ENCODE measurements around the gene MRPL11. TPM values are rescaled to one million over a fixed set of nuclear protein-coding genes. Genes with fewer than 3 reads are reported as not detected.

MRPL11 gene
- total and polyA plus RNA-seq, 4 donors, result 18.0 to 45.6 (median 32.3) TPM

DNA sequence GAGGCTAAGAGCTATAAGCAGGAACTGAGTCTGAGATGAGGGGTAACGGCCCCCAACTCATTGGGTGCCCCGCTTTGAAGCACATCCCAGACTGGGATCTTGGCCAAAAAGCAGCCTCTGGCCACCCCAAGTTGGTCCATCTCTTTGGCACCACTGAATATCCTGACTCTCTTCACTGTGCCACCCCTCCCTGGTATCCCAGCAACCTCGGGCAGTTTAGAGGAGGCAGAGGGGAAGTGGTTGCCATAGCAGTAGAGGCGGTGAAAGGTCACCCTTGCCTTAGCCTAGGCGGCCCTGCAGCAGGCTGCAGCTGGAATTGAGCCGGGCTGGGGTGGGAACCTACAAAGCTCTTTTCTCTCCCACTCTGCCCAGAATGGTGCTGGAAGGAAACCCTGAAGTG lies 29.1 kb upstream of the MRPL11 start (continued):
- TF ChIP-seq, protein P1, sequence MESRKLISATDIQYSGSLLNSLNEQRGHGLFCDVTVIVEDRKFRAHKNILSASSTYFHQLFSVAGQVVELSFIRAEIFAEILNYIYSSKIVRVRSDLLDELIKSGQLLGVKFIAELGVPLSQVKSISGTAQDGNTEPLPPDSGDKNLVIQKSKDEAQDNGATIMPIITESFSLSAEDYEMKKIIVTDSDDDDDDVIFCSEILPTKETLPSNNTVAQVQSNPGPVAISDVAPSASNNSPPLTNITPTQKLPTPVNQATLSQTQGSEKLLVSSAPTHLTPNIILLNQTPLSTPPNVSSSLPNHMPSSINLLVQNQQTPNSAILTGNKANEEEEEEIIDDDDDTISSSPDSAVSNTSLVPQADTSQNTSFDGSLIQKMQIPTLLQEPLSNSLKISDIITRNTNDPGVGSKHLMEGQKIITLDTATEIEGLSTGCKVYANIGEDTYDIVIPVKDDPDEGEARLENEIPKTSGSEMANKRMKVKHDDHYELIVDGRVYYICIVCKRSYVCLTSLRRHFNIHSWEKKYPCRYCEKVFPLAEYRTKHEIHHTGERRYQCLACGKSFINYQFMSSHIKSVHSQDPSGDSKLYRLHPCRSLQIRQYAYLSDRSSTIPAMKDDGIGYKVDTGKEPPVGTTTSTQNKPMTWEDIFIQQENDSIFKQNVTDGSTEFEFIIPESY (IDR thresholded peaks at IDR 0.05), result no peak

DNA sequence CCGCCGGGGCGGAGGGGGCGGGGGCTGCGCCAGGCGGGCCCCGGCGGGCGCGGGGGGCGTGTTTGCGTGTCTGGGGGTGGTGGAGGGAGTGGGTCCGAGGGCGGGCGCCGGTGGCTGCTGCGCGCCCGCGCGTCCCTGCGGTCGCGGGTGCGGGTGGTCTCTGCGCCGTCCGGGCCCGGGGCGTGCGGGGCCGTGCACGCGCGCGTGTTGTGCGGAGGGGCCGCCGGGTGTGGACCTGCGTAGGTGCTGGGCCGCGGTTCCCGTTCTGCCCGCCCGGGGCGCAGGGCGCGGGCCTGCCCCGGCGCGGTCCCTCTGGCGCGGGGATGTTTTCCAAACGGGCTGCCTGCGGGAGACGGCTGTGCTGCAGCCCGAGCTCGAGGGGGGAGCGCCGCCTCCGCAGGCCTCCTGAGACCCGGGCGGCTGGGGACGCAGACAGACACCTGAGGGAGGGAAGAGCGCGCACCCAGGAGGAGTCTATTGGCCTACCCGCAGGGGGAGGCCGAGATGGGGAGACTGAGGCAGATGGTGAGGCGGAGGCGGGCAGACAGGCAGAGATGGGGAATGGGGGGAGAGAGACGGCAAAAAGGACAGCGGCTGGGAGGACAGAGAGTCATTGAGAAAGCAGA lies 28.5 kb upstream of the MRPL11 start:
- WGBS, result 3% methylated on average over 72 of the region's 72 CpGs
- no peaks in the 10 kb centered on the region for H3K27me3 ChIP-seq (ENCODE audit: control insufficient read depth in 4 of 4, insufficient read depth in 4 of 4, low read length in 3 of 4)
- H3K9ac ChIP-seq (ENCODE audit: low read depth in 1 of 2, low read length in 2 of 2), result no peak overlapping the region
- no peak overlapping the region for H3K27ac ChIP-seq (ENCODE audit: low read depth in 1 of 2, low read length in 2 of 2)
- TF ChIP-seq, protein P2, sequence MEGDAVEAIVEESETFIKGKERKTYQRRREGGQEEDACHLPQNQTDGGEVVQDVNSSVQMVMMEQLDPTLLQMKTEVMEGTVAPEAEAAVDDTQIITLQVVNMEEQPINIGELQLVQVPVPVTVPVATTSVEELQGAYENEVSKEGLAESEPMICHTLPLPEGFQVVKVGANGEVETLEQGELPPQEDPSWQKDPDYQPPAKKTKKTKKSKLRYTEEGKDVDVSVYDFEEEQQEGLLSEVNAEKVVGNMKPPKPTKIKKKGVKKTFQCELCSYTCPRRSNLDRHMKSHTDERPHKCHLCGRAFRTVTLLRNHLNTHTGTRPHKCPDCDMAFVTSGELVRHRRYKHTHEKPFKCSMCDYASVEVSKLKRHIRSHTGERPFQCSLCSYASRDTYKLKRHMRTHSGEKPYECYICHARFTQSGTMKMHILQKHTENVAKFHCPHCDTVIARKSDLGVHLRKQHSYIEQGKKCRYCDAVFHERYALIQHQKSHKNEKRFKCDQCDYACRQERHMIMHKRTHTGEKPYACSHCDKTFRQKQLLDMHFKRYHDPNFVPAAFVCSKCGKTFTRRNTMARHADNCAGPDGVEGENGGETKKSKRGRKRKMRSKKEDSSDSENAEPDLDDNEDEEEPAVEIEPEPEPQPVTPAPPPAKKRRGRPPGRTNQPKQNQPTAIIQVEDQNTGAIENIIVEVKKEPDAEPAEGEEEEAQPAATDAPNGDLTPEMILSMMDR (IDR thresholded peaks at IDR 0.05; ENCODE audit: low read depth, low read length, missing input control), result peak; percentile 36
- TF ChIP-seq, protein P1 (IDR thresholded peaks at IDR 0.05), result no peak
- peaks cover 0 to under 1% (median 0%) of the 10 kb centered on the region in 4 donors for H3K36me3 ChIP-seq (ENCODE audit: control insufficient read depth in 4 of 4, insufficient read depth in 3 of 4, low read depth in 1 of 4, low read length in 3 of 4)
- peak overlapping the region; percentile 28 to 90 (median 44) for H3K4me3 ChIP-seq (ENCODE audit: low read depth in 1 of 3, low read length in 3 of 3)
- no peak for DNase-seq (ENCODE audit: low spot score)
- no peaks in the 10 kb centered on the region for H3K9me3 ChIP-seq (ENCODE audit: control insufficient read depth in 4 of 4, low read length in 3 of 4)
- H3K4me1 ChIP-seq (ENCODE audit: control insufficient read depth in 4 of 4, insufficient read depth in 4 of 4, low read length in 3 of 4), result peaks cover 4 to 16% (median 10%) of the 10 kb centered on the region in 4 donors

DNA sequence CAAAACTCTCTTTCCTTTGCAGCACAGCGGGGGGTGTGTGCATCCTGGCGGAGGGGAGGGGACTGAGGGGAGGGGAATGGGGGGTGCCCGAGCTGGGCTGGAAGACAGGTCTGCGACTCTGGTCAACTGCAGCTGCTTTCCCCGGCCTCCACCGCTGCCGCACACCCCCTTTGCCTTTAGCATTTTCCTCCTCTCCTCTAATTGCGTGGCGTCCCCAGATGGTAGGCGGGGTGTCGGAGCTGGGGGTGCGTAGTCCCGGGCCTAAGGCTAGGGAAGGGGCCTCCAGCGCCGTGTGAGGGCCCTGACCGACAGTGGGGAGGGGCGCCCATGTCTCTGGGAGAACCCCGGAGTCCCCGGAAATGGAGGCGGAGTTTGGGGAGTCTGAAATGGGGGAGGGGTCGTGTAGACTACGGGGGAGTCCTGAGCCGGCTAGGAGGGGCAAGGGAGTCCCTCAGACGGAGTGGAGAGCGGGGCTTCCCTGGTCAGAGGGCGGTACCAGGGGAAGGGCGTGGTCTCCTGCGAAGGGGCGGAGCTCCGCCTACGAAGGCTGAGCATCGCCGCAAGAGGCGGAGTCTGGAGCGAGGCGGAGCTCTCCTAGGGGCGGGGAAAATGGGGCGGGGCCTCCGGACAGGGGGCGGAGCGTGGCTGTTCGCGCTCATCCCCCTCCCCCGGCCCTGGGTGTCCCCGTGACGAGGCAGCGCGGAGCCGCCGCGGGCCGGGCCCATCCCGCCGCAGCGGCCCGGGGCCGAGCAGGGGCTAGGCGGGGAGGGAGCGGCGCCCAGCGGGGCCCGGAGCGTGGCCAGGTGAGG lies 27.8 kb upstream of the MRPL11 start, which contains the start of gene PELI3:
PELI3 (plus strand) TSS at position 681 of the 809 bp plus-strand sequence. CDS start 1,224 bp downstream, outside the sequence.
- Histone ChIP-seq H3K4me3 (ENCODE audit: low read depth in 1 of 3, low read length in 3 of 3) (peak within 1 kb of the TSS; percentile 44 to 90 (median 80)), H3K27me3 (ENCODE audit: control insufficient read depth in 4 of 4, insufficient read depth in 4 of 4, low read length in 3 of 4) (no peaks in the 10 kb centered on the region), H3K27ac (ENCODE audit: low read depth in 1 of 2, low read length in 2 of 2) (peak within 1 kb of the TSS in 1 of 2 donors; percentile 69), H3K9ac (ENCODE audit: low read depth in 1 of 2, low read length in 2 of 2) (peak within 1 kb of the TSS in 1 of 2 donors; percentile 41), H3K4me1 (ENCODE audit: control insufficient read depth in 4 of 4, insufficient read depth in 4 of 4, low read length in 3 of 4) (peaks cover 4 to 16% (median 10%) of the 10 kb centered on the region in 4 donors), H3K9me3 (ENCODE audit: control insufficient read depth in 4 of 4, low read length in 3 of 4) (no peaks in the 10 kb centered on the region), H3K36me3 (ENCODE audit: control insufficient read depth in 4 of 4, insufficient read depth in 3 of 4, low read depth in 1 of 4, low read length in 3 of 4) (no peaks in the 10 kb centered on the region)
- peak; percentile 98 for DNase-seq (ENCODE audit: low spot score)
- 3% methylated on average over 63 of the region's 63 CpGs for WGBS
- no peak for TF ChIP-seq RXRA (IDR thresholded peaks at IDR 0.05)
- TF ChIP-seq, protein P1 (IDR thresholded peaks at IDR 0.05), result no peak
- no peak for TF ChIP-seq NR2F2 (IDR thresholded peaks at IDR 0.05)
- TF ChIP-seq, protein P2 (IDR thresholded peaks at IDR 0.05; ENCODE audit: low read depth, low read length, missing input control), result no peak
- TF ChIP-seq, protein P3, sequence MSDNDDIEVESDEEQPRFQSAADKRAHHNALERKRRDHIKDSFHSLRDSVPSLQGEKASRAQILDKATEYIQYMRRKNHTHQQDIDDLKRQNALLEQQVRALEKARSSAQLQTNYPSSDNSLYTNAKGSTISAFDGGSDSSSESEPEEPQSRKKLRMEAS (IDR thresholded peaks at IDR 0.05), result no peak
- TF ChIP-seq FOXA1 (IDR thresholded peaks at IDR 0.05), result no peak
- TF ChIP-seq EGR1 (IDR thresholded peaks at IDR 0.05; ENCODE audit: low read depth in 2 of 2), result no peak
- no peak for TF ChIP-seq RAD21 (IDR thresholded peaks at IDR 0.05)
- TF ChIP-seq JUND (IDR thresholded peaks at IDR 0.05), result no peak
- no peak for TF ChIP-seq HNF4A (conservative IDR thresholded peaks at IDR 0.05)
- TF ChIP-seq, protein P4, sequence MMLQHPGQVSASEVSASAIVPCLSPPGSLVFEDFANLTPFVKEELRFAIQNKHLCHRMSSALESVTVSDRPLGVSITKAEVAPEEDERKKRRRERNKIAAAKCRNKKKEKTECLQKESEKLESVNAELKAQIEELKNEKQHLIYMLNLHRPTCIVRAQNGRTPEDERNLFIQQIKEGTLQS (IDR thresholded peaks at IDR 0.05), result no peak
- TF ChIP-seq FOXA2 (IDR thresholded peaks at IDR 0.05), result no peak
- no peak for TF ChIP-seq TAF1 (conservative IDR thresholded peaks at IDR 0.05)
- TF ChIP-seq GABPA (IDR thresholded peaks at IDR 0.05 in 1 of 2, conservative IDR thresholded peaks at IDR 0.05 in 1 of 2), result peak in 1 of 2 donors; percentile 18
- peak; percentile 58 for TF ChIP-seq SP1 (IDR thresholded peaks at IDR 0.05)
